HG03575 (cell line): ENCODE data around the gene SRPK2.
"Not testable (repeated sequence)": the region's sequence is repeated elsewhere in the genome, so short reads cannot be mapped to it uniquely, and the experiment has no call there.

ENCODE experiments used
- ATAC-seq: cut with Tn5 transposase; IDR thresholded peaks from one replicate; pipeline ENCODE4 v1.9.1; 2021; ENCODE audit not compliant: unreplicated experiment, insufficient number of reproducible peaks, low FRiP score; ENCODE audit errors: extremely low read depth

SRPK2 gene

DNA sequence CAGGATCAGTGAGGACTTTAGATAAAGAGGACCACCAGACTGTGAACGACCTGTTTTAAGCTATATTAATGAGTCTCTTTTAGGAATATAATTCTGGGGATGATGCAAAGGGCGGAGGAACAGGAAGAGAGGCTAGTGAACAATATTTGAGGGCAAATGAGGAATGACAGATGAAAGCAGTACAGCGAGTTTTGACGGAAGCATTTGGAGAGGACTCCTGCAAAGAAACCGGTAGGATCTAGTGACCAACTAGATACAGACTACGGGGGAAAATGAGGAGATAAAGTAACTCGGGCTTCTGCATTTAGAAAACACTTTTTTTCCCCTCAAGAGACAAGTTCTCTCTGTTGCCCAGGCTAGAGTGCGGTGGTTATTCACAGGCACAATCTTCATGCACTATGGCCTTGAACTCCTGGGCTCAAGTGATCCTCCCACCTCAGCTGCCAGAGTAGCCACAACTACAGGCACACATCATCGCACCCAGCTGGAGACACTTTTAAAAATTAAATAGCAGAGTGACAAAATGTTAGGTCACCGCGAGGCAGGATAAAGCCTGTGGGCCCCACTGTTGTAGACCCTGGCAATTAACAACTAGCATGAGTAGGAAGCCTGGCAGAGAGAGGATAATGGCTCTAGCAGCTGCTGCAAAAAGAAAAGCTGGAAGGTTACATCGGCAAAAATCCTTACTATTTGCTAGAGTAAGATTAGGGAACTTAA, 143.2 kb downstream of the SRPK2 start:
- no peak for ATAC-seq

GRCh38 chr7:105244594-105244993, 144.1 kb downstream of the SRPK2 start:
- ATAC-seq, result no peak

- ATAC-seq, result no peak
Measured at GRCh38 chr7:105241198-105241597, 147.5 kb downstream of the SRPK2 start.

DNA sequence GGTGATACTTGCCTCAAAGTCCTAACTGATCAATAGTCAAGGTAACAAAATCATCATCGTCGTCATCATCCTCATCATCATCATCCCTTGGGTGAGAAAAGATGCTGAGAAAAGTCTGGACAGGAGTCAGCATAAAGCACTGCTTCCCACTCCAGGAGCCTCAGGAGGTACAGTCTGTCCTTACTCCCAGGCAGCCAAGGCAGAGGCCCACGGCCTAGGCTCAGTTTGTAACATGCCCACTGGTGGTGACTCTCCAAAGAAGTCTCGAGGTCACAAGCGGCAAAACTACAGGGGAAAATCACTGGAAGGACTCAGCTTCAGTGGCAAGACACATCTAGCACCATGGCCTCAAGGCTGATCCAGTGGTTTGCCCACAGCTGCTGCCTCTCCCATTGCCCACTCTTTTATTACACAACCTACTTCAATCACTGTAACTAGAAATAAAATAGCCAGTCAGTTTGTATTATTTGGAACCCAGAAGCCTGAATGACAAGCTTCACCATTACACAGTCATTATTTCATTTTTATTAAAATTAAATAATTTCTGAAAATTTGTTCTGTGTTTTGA, 150.4 kb downstream of the SRPK2 start:
- ATAC-seq, result no peak

DNA sequence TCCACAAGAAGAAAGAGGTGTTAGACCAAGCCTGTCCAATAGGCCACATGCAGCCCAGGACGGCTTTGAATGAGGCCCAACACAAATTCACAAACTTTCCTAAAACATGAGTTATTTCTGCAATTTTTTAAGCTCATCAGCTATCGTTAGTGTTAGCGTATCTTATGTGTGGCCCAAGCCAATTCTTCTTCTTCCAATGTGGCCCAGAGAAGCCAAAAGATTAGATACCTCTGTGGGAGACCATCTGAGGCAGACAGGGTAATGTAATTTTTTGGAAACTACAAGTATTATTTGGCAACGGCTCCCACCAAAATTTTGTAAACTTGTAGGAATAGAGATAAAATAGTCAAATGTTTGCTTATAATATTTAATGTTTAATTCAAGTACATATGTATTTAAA, 153.8 kb downstream of the SRPK2 start:
- ATAC-seq, result no peak

DNA sequence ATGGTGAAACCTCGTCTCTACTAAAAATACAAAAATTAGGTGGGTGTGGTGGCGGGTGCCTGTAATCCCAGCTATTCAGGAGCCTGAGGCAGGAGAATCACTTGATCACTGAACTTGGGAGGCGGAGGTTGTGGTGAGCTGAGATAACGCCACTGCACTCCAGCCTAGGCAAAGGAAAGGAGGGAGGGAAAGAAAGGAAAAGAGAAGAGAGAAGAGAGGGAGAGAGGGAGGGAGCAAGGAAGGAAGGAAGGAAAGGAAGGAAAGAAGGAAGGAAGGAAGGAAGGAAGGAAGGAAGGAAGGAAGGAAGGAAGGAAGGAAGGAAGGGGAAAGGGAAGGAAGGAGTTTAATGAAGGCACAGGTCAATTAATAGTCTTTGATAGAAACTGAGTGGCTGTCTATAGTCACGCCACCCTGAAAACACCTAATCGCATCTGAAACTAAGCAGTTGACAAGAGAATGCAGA, 155.9 kb downstream of the SRPK2 start:
- not testable (repeated sequence) for ATAC-seq

GRCh38 chr7:105230486-105230885, 158.2 kb downstream of the SRPK2 start:
- ATAC-seq, result no peak

DNA sequence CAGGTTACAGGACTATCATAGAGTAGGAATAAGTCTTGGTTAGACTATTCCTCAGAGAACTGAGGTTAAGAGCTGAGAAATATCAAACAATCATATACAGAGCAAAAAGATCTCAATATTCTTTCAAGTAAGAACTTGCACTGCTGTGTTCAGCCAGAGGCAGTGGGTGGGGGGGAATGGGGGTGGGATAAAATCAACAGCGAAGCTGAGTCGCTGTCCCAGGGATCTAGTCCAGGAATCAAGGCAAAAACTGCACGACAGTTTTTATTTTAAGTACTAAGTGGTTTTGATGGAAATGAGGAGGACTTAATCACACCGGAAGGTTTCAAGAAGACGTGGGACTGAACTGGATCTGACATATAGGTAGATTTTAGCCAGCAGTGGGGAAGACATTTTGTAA, 159.1 kb downstream of the SRPK2 start:
- no peak for ATAC-seq

GRCh38 chr7:105228555-105228954, 160.2 kb downstream of the SRPK2 start:
- ATAC-seq, result no peak

DNA sequence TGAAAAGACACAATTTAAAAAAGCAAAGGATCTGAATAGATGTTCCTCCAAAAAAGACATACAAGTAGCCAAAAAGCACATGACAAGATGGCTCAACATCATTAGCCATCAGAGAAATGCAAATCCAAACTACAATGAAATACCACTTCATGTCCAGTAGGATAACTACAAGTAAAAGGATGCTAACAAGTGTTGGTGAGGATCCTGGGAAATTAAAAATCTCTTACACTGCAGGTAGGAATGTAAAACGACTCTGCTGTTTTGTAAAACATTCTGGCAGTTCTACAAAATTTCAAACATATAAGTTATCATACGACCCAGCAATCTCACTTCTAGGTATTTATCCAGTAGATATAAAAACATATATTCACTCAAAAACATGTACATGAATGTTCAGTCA, 161.3 kb downstream of the SRPK2 start:
- ATAC-seq, result no peak

DNA sequence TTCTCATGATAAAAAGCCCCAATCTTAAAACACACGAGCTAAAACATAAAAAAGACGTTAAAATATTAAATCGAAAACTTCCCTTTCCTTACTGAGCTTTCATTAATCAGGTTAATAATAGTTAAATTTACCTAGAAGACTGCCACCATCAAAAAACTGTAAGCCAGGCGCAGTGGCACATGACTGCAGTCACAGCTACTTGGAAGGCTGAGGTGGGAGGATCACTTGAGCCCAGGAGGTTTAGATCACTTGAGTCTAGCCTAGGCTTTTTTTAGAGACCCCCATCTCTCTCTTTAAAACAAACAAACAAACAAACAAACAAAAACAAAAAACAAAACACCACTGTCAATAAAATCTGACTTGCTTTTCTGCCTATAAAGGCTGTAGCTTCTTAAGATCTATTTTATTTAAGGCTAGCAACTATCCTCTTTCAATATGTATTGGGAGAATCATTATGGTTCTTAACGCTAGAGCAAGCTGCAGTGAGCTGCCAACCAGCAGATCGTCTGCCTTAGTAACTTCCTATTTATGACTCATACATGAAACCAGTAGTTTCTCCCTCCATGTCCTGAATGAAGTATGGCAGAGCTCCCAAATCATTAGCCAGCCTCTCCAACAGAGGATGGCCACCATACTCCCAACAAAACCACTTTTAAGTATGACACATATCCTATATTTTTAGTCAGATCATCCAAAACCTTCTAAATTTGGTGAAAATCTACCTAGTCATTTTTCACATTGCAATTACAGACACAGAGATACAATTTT, 163.7 kb downstream of the SRPK2 start:
- peak; percentile 68 for ATAC-seq

GRCh38 chr7:105222953-105223352, 165.8 kb downstream of the SRPK2 start:
- no peak for ATAC-seq

DNA sequence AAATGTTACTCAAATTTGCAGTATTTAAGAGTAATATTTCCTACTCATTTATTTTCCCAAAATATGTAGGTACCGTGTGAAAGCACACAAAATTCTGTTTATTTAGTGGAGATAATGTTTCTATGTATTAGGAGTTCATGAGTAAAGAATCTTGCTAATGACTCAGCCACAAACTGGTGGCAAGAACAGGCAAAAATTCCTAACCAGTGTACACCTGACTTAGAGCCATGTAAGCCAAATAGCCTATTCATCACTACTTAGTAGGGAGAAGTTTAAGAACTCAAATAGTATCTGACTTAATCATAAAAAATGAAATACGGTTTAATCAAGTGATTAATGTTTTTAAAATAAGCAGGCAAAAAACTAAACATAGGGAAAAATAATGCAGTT, 169.0 kb downstream of the SRPK2 start:
- ATAC-seq, result no peak

DNA sequence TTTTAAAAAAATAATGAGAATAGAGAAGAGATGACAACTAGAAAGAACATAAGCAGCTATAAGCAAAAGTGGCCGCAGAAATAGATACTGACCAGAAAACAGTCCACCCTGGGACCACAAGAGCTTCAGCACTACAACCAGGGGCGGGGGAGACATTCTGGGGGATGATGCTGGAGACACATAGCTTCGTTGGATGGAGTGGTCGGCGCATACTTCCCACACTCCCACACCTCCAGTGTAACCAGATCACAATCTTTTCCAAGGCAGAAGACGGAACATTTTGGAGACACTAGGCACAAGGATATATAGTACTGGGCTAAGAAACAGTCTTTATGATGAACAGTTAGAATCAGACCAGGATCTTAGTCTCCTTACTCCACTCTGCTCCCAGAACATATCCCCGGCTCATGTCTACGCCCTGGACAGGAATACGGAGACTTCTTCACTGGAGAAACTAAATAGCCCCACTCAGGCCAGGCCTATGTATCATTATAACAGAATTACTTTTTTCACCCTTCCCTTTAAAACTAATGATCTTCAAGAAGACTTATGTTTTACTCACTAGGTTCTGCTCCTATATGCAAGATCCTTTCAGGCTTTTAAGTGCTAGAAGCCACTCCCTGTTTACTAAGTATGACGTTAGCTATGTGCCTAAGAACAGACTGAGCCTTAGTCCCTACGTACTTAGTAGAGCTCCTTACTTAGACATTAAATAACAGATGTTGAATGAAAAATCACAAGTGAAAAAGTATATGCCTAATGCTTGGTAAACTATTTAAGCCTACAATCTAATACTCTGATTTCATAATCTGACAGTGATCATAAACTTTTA, 169.6 kb downstream of the SRPK2 start:
- ATAC-seq, result no peak

- ATAC-seq, result no peak
Measured at GRCh38 chr7:105218215-105218614, 170.5 kb downstream of the SRPK2 start.

- no peak for ATAC-seq
Measured at GRCh38 chr7:105216786-105217185, 171.9 kb downstream of the SRPK2 start.

DNA sequence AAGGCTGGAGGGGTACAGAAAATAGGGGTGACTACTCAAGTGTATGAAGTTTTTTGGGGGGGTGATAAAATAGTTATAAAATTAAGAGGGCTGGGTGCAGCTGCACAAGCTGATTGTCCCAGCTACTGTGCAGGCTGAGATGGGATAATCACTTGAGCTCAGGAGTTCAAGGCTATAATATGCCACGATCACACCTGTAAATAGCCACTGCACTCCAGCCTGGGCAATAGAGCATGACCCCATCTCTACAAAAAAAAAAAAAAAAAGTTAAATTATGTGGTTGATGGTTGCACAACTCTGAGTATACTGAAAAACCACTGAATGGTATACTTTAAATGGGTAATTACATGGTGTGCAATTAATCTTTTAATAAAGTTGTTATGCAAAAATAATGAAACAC, 172.9 kb downstream of the SRPK2 start:
- no peak for ATAC-seq

DNA sequence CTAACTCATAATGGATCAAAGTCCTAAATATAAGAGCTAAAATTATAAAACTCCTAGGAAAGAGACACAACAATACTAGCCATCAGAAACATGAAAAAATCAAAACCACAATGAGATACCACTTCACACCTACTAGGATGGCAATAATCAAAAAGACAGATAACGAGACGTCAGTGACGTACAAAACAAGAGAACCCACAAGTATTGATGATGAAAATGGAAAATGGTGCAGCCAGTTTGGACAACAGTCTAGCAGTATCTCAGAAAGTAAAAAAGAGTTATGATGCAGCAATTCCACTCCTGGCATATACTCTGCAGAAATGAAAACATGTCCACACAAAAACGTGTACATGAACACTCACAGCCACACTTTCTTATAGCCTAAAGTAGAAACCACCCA, 173.5 kb downstream of the SRPK2 start:
- no peak for ATAC-seq

- ATAC-seq, result no peak
Measured at GRCh38 chr7:105213611-105214010, 175.1 kb downstream of the SRPK2 start.
